NCI-H345 treated with DMSO at 0.1 percent for 48 hours (cell line): ENCODE data around the gene VWA3B.
A peak's percentile ranks its signal among the peaks of the same experiment; 100 is the strongest.
"Not testable (repeated sequence)": the region's sequence is repeated elsewhere in the genome, so short reads cannot be mapped to it uniquely, and the experiment has no call there.

Experiments
- DNase-seq: peaks from one replicate; lab custom pipeline; 2025; ENCODE audit not compliant: unreplicated experiment; lab: John Stamatoyannopoulos, UW

Gene VWA3B

GRCh38 chr2:98242003-98242402 is 155.0 kb downstream of the VWA3B start:
- DNase-seq, result no peak

- DNase-seq, result no peak
These were observed 158.5 kb downstream of the VWA3B start for GRCh38 chr2:98245491-98245890.

GRCh38 chr2:98247383-98247782 is 160.4 kb downstream of the VWA3B start:
- DNase-seq, result no peak

GRCh38 chr2:98252038-98252773 is 165.2 kb downstream of the VWA3B start:
- no peak for DNase-seq

- DNase-seq, result no peak
These were observed 166.6 kb downstream of the VWA3B start for GRCh38 chr2:98253461-98254070.

- DNase-seq, result no peak
These were observed 167.6 kb downstream of the VWA3B start for GRCh38 chr2:98254504-98255059.

GRCh38 chr2:98258906-98259305 is 171.9 kb downstream of the VWA3B start:
- DNase-seq, result no peak

GRCh38 chr2:98263362-98263761 is 176.4 kb downstream of the VWA3B start:
- no peak for DNase-seq

GRCh38 chr2:98268225-98268624 is 181.3 kb downstream of the VWA3B start:
- not testable (repeated sequence) for DNase-seq

GRCh38 chr2:98269274-98269673 is 182.3 kb downstream of the VWA3B start:
- DNase-seq, result peak; percentile 3

GRCh38 chr2:98269830-98270229 is 182.9 kb downstream of the VWA3B start:
- DNase-seq, result no peak

GRCh38 chr2:98277162-98277859 is 190.3 kb downstream of the VWA3B start:
- DNase-seq, result no peak

GRCh38 chr2:98278074-98278473 is 191.1 kb downstream of the VWA3B start:
- DNase-seq, result no peak

GRCh38 chr2:98280376-98281102 is 193.6 kb downstream of the VWA3B start:
- DNase-seq, result no peak

- DNase-seq, result no peak
These were observed 194.6 kb downstream of the VWA3B start for GRCh38 chr2:98281607-98282006.

- no peak for DNase-seq
These were observed 195.1 kb downstream of the VWA3B start for GRCh38 chr2:98282109-98282508.

- no peak for DNase-seq
These were observed 206.1 kb downstream of the VWA3B start for GRCh38 chr2:98293030-98293429.

- no peak for DNase-seq
These were observed 207.1 kb downstream of the VWA3B start for GRCh38 chr2:98293931-98294687.

- DNase-seq, result no peak
These were observed 207.7 kb downstream of the VWA3B start for GRCh38 chr2:98294711-98295110.

- no peak for DNase-seq
These were observed 208.3 kb downstream of the VWA3B start for GRCh38 chr2:98295275-98295674.
